Measurements from ENCODE around the gene PKD1L1. TPM values are rescaled to one million over a fixed set of nuclear protein-coding genes. Genes with fewer than 3 reads are reported as not detected.

Gene PKD1L1
- total RNA-seq, 6 experiments from 2014 or later, result 0.13 to 1.4 (median 0.51) TPM; not detected in 1

GRCh38 chr7:47893238-47893637, 55.0 kb downstream of the PKD1L1 start:
- H3K4me1 ChIP-seq, result no peaks in the 10 kb centered on the region
- no peak for DNase-seq
- WGBS (ENCODE audit: insufficient coverage, low coverage, low lambda C conversion rate, missing lambda C conversion rate), result 41% methylated on average over 6 of the region's 10 CpGs
- no peak overlapping the region for H3K27ac ChIP-seq
- no peaks in the 10 kb centered on the region for H3K9me3 ChIP-seq
- H3K4me3 ChIP-seq, result no peak overlapping the region
- intact Hi-C loops (cut with DNase I), result no loop called here
- H3K27me3 ChIP-seq, result no peaks in the 10 kb centered on the region
- no peaks in the 10 kb centered on the region for H3K36me3 ChIP-seq
- no peak for TF ChIP-seq POLR2A (IDR thresholded peaks at IDR 0.05)
- TF ChIP-seq, protein P1, sequence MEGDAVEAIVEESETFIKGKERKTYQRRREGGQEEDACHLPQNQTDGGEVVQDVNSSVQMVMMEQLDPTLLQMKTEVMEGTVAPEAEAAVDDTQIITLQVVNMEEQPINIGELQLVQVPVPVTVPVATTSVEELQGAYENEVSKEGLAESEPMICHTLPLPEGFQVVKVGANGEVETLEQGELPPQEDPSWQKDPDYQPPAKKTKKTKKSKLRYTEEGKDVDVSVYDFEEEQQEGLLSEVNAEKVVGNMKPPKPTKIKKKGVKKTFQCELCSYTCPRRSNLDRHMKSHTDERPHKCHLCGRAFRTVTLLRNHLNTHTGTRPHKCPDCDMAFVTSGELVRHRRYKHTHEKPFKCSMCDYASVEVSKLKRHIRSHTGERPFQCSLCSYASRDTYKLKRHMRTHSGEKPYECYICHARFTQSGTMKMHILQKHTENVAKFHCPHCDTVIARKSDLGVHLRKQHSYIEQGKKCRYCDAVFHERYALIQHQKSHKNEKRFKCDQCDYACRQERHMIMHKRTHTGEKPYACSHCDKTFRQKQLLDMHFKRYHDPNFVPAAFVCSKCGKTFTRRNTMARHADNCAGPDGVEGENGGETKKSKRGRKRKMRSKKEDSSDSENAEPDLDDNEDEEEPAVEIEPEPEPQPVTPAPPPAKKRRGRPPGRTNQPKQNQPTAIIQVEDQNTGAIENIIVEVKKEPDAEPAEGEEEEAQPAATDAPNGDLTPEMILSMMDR (IDR thresholded peaks at IDR 0.05), result peak in 1 of 4 donors; percentile 6
- ATAC-seq, result no peak

- no peaks in the 10 kb centered on the region for H3K27me3 ChIP-seq
- 93% methylated on average over 5 of the region's 9 CpGs for WGBS (ENCODE audit: insufficient coverage, low coverage, low lambda C conversion rate, missing lambda C conversion rate)
- no peaks in the 10 kb centered on the region for H3K36me3 ChIP-seq
- H3K4me3 ChIP-seq, result no peak overlapping the region
- no peak for ATAC-seq
- H3K4me1 ChIP-seq, result no peaks in the 10 kb centered on the region
- no peak for TF ChIP-seq POLR2A (IDR thresholded peaks at IDR 0.05)
- TF ChIP-seq, protein P1 (IDR thresholded peaks at IDR 0.05), result no peak
- intact Hi-C loops (cut with DNase I), result no loop called here
- H3K27ac ChIP-seq, result no peak overlapping the region
- DNase-seq, result no peak
- H3K9me3 ChIP-seq, result no peaks in the 10 kb centered on the region
Measured at GRCh38 chr7:47890606-47891005, 57.7 kb downstream of the PKD1L1 start.

DNA sequence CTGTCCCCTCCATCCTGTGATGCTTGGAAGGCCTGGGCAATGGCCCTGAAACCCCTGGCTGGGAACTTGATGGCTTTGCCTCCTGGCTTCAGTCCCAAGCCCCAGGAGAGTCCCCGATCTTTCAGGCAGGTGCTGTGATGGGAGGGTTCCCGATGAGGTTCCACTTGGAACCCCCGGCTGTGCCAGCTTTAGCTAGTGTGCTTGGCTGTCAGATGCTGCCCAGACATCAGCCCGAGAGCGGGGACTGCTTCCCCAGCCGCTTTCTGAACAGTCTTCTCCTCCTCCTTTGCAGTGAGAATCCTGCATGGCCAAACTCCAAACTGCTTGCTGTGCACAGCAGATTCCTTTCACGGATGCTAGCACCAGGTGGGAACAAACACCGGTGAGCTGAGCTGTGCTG, 58.1 kb downstream of the PKD1L1 start:
- Histone ChIP-seq H3K4me1 (no peaks in the 10 kb centered on the region), H3K27ac (no peak overlapping the region), H3K36me3 (no peaks in the 10 kb centered on the region), H3K9me3 (no peaks in the 10 kb centered on the region), H3K4me3 (no peak overlapping the region), H3K27me3 (no peaks in the 10 kb centered on the region)
- WGBS (ENCODE audit: insufficient coverage, low coverage, low lambda C conversion rate, missing lambda C conversion rate), result 90% methylated on average over 2 of the region's 8 CpGs
- intact Hi-C loops (cut with DNase I), result no loop called here
- DNase-seq, result no peak
- ATAC-seq, result no peak
- TF ChIP-seq, protein P1 (IDR thresholded peaks at IDR 0.05), result no peak
- TF ChIP-seq POLR2A (IDR thresholded peaks at IDR 0.05), result no peak

- intact Hi-C loops (cut with DNase I), result no loop called here
- TF ChIP-seq, protein P1 (IDR thresholded peaks at IDR 0.05), result no peak
- no peak for TF ChIP-seq POLR2A (IDR thresholded peaks at IDR 0.05)
- no CpG with 5 or more reads among the region's 7 CpGs for WGBS (ENCODE audit: insufficient coverage, low coverage, low lambda C conversion rate, missing lambda C conversion rate)
Measured at GRCh38 chr7:47889723-47890122, 58.5 kb downstream of the PKD1L1 start.

More at GRCh38 chr7:47889723-47890122, 58.5 kb downstream of the PKD1L1 start:
- Histone ChIP-seq H3K36me3 (no peaks in the 10 kb centered on the region), H3K4me3 (no peak overlapping the region), H3K27me3 (no peaks in the 10 kb centered on the region), H3K4me1 (no peaks in the 10 kb centered on the region), H3K27ac (no peak overlapping the region), H3K9me3 (no peaks in the 10 kb centered on the region)
- ATAC-seq (no peak), DNase-seq (no peak)

All from right lobe of liver (tissue), 6 donors.